Lower leg skin (tissue), 3 donors: ENCODE measurements around the gene STEAP2.

Experiments used
- POLR2A ChIP-seq, 2 donors: fragments of 450-650 bp; IDR thresholded peaks; one replicate each; pipeline ENCODE4 v1.6.1; 2016 to 2017; ENCODE audit warnings: antibody characterized with exemption in 2 of 2, mild to moderate bottlenecking in 1 of 2, moderate library complexity in 1 of 2
- TF ChIP-seq, protein P1 (sequence below), 3 donors: fragments of 450-650 bp; IDR thresholded peaks; one replicate each; pipeline ENCODE4 v1.5.1; 2016; ENCODE audit warnings: antibody characterized with exemption in 3 of 3, mild to moderate bottlenecking in 3 of 3, moderate library complexity in 2 of 3

DNA sequence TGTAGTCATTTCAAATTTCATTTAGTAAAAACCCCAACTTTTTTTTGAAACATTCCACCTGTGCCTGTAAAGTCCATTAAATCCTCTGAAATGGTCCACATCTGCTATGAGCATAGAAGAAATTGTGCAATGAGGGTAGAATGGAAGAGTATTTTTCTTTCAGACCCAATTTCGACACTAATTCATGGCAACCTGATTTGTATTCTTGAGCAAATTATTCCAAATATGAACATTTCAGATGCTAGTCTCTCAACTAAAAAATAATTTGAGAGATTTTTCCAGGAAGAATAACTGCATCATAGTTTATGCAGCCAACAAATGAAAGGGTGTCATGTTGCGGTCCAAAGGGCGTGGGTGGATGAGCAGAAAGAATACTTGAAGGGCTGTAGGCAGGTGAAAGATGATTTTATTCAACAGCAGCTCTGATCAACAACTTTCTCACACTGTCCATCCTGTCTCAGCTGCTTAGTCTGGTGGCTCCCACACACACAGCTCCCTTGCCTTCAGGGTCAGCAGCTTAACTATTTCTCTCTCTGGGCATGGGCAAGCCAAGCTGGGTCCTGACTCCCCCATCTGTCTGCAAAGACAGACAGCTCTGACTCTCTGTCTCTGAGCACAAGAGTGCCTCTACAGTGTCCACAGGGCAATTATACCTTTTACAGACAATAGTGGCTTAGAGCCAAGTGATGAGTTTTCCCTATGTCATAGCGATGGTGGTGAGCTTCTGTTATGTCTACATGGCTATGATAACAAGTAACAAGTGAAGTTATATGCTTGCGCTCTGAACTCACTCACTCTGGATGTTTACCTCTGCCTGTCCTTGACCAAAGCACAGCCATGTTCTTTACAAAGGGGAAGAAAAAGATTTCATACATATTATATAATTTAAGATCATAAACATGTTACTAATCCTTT is 11.5 kb downstream of the STEAP2 start:
- TF ChIP-seq, protein P1, sequence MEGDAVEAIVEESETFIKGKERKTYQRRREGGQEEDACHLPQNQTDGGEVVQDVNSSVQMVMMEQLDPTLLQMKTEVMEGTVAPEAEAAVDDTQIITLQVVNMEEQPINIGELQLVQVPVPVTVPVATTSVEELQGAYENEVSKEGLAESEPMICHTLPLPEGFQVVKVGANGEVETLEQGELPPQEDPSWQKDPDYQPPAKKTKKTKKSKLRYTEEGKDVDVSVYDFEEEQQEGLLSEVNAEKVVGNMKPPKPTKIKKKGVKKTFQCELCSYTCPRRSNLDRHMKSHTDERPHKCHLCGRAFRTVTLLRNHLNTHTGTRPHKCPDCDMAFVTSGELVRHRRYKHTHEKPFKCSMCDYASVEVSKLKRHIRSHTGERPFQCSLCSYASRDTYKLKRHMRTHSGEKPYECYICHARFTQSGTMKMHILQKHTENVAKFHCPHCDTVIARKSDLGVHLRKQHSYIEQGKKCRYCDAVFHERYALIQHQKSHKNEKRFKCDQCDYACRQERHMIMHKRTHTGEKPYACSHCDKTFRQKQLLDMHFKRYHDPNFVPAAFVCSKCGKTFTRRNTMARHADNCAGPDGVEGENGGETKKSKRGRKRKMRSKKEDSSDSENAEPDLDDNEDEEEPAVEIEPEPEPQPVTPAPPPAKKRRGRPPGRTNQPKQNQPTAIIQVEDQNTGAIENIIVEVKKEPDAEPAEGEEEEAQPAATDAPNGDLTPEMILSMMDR (IDR thresholded peaks at IDR 0.05): no peak
- no peak for TF ChIP-seq POLR2A (IDR thresholded peaks at IDR 0.05)
